ENCODE measurements around the gene ANP32D. TPM values are rescaled to one million over a fixed set of nuclear protein-coding genes. Genes with fewer than 3 reads are reported as not detected.

Gene ANP32D
- polyA plus RNA-seq, 3 donors = not detected

DNA sequence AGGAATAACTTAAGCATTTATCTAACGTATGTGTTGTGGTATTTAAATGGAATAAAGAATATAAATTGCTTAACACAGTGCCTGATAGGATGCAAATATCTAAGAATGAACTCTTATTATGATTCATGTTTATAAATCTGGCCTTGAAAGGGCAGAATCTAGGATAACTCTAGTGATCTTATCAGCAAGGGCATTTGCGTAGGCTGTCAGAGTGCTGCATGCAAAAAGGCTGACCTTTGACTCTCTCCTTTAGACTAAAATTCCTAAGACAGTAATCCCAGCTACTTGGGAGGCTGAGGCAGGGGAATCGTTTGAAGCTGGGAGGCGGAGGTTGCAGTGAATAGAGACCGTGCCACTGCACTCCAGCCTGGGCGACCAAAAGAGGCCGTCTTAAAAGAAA, 31.3 kb upstream of the ANP32D start:
- no peak for DNase-seq
- Histone ChIP-seq H3K79me2 (ENCODE audit: insufficient read depth, low read length) (no peaks in the 10 kb centered on the region), H3K4me1 (ENCODE audit: control insufficient read depth in 1 of 2, insufficient read depth in 2 of 2, low read length in 2 of 2) (peaks cover 0 to 5% of the 10 kb centered on the region in 2 donors), H4K20me1 (ENCODE audit: insufficient read depth, low read length) (no peaks in the 10 kb centered on the region), H2AFZ (ENCODE audit: insufficient read depth, low read depth, low read length, poor library complexity, severe bottlenecking) (no peak overlapping the region), H3K9me3 (replicated peaks in 1 of 2; ENCODE audit: control insufficient read depth in 1 of 2, insufficient read depth in 1 of 2, low read length in 2 of 2) (no peaks in the 10 kb centered on the region), H3K9ac (ENCODE audit: insufficient read depth, low read length, poor library complexity, severe bottlenecking) (no peak overlapping the region), H3K27me3 (ENCODE audit: control insufficient read depth in 2 of 2, insufficient read depth in 2 of 2, low read length in 2 of 2) (no peaks in the 10 kb centered on the region), H3K4me3 (replicated peaks in 1 of 3; ENCODE audit: low read depth in 2 of 3, low read length in 3 of 3) (no peak overlapping the region), H3K27ac (ENCODE audit: low read depth in 1 of 2, low read length in 2 of 2) (no peak overlapping the region), H3K36me3 (replicated peaks in 1 of 2; ENCODE audit: control insufficient read depth in 1 of 2, insufficient read depth in 2 of 2, low read length in 2 of 2) (no peaks in the 10 kb centered on the region), H3K4me2 (replicated peaks; ENCODE audit: extremely low read depth, low read length, poor library complexity, severe bottlenecking) (no peak overlapping the region)
- intact Hi-C loops (cut with micrococcal nuclease) = no loop called here
- peaks cover 2 to 12% (median 10%) of the 10 kb centered on the region in 3 donors for H3K27me3 Mint-ChIP-seq (ENCODE audit: low read depth in 3 of 3)
- H3K4me1 Mint-ChIP-seq = peaks cover 6% of the 10 kb centered on the region
- H3K36me3 Mint-ChIP-seq = no peaks in the 10 kb centered on the region
- H3K4me3 Mint-ChIP-seq = no peak overlapping the region
- WGBS (ENCODE audit: insufficient coverage) = 100% methylated on average over 1 of the region's 7 CpGs
- no peak overlapping the region for H3K27ac Mint-ChIP-seq
- TF ChIP-seq, protein P1, sequence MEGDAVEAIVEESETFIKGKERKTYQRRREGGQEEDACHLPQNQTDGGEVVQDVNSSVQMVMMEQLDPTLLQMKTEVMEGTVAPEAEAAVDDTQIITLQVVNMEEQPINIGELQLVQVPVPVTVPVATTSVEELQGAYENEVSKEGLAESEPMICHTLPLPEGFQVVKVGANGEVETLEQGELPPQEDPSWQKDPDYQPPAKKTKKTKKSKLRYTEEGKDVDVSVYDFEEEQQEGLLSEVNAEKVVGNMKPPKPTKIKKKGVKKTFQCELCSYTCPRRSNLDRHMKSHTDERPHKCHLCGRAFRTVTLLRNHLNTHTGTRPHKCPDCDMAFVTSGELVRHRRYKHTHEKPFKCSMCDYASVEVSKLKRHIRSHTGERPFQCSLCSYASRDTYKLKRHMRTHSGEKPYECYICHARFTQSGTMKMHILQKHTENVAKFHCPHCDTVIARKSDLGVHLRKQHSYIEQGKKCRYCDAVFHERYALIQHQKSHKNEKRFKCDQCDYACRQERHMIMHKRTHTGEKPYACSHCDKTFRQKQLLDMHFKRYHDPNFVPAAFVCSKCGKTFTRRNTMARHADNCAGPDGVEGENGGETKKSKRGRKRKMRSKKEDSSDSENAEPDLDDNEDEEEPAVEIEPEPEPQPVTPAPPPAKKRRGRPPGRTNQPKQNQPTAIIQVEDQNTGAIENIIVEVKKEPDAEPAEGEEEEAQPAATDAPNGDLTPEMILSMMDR (IDR thresholded peaks at IDR 0.05) = no peak
- peaks cover 0 to 5% (median 4%) of the 10 kb centered on the region in 7 donors for H3K9me3 Mint-ChIP-seq

DNA sequence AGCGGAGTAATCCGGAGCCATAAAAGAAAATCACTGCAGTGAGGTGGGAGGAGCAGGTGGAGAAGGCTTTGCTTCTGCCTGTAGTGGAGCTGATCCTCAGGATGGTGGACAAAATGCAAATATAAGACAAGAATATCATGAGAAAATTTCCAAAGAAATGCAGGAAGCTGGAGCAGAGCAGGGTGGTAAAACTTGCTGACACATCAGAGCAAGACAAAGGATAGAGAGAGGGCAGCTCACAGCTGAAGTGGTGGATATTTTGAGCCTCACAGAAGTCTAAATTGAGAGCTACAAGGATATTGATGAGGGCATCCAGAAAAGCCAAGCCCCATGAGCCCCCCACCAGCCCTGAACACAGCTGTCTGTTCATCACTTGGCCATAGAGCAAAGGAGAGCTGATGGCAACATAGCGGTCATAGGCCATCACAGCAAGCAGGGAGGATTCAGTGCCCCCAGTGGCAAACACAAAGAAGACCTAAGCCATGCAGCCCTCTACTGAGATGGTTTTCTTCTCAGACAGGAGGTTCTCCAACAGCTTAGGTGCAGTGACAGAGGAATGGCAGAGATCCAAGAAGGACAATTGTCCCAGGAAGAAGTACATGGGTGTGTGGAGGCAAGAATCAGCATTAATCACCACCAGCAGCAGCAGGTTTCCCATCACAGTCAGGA, 30.0 kb upstream of the ANP32D start:
- H3K27ac Mint-ChIP-seq = no peak overlapping the region
- Histone ChIP-seq H3K4me3 (replicated peaks in 1 of 3; ENCODE audit: low read depth in 2 of 3, low read length in 3 of 3) (no peak overlapping the region), H3K36me3 (replicated peaks in 1 of 2; ENCODE audit: control insufficient read depth in 1 of 2, insufficient read depth in 2 of 2, low read length in 2 of 2) (no peaks in the 10 kb centered on the region), H4K20me1 (ENCODE audit: insufficient read depth, low read length) (no peaks in the 10 kb centered on the region), H3K27me3 (ENCODE audit: control insufficient read depth in 2 of 2, insufficient read depth in 2 of 2, low read length in 2 of 2) (no peaks in the 10 kb centered on the region), H2AFZ (ENCODE audit: insufficient read depth, low read depth, low read length, poor library complexity, severe bottlenecking) (no peak overlapping the region), H3K4me2 (replicated peaks; ENCODE audit: extremely low read depth, low read length, poor library complexity, severe bottlenecking) (no peak overlapping the region), H3K9me3 (replicated peaks in 1 of 2; ENCODE audit: control insufficient read depth in 1 of 2, insufficient read depth in 1 of 2, low read length in 2 of 2) (no peaks in the 10 kb centered on the region), H3K4me1 (ENCODE audit: control insufficient read depth in 1 of 2, insufficient read depth in 2 of 2, low read length in 2 of 2) (peaks cover 0 to 7% of the 10 kb centered on the region in 2 donors), H3K9ac (ENCODE audit: insufficient read depth, low read length, poor library complexity, severe bottlenecking) (no peak overlapping the region), H3K79me2 (ENCODE audit: insufficient read depth, low read length) (no peaks in the 10 kb centered on the region), H3K27ac (ENCODE audit: low read depth in 1 of 2, low read length in 2 of 2) (no peak overlapping the region)
- no peak overlapping the region for H3K4me3 Mint-ChIP-seq
- peaks cover 9% of the 10 kb centered on the region for H3K4me1 Mint-ChIP-seq
- intact Hi-C loops (cut with micrococcal nuclease) = no loop called here
- TF ChIP-seq, protein P1 (IDR thresholded peaks at IDR 0.05) = no peak
- H3K27me3 Mint-ChIP-seq (ENCODE audit: low read depth in 3 of 3) = peaks cover 2 to 12% (median 7%) of the 10 kb centered on the region in 3 donors
- no peaks in the 10 kb centered on the region for H3K36me3 Mint-ChIP-seq
- peaks cover 0 to 5% (median 3%) of the 10 kb centered on the region in 7 donors for H3K9me3 Mint-ChIP-seq
- DNase-seq = no peak
- 100% methylated on average over 2 of the region's 3 CpGs for WGBS (ENCODE audit: insufficient coverage)
